Kidney (tissue), 22 donors: ENCODE data around the gene DUSP11. TPM values are rescaled to one million over a fixed set of nuclear protein-coding genes. Genes with fewer than 3 reads are reported as not detected.

Experiments used
- DNase-seq, 5 donors: peaks; one replicate each; pipeline ENCODE4 v3.0.0-alpha.2; 2013 to 2020
- FAIRE-seq: peaks from 2 replicates; lab custom pipeline; 2012; peaks lifted over from hg19 to GRCh38; lab: Jason Lieb, UNC
- H3K27ac ChIP-seq, 2 donors: one replicate each; pipeline ENCODE4 v1.7.0; 2013; ENCODE audit warnings: low read depth in 2 of 2, low read length in 2 of 2, inconsistent platforms in 1 of 2
- H3K27me3 ChIP-seq: one replicate; pipeline ENCODE4 v1.7.1; 2013; ENCODE audit warnings: low read length, inconsistent platforms; ENCODE audit not compliant: control insufficient read depth, insufficient read depth
- H3K36me3 ChIP-seq, 3 donors: one replicate each; pipeline versions ENCODE4 v1.7.0 to v1.7.1; 2013; ENCODE audit warnings: low read length in 3 of 3, control low read depth in 1 of 3, inconsistent platforms in 1 of 3; ENCODE audit not compliant: insufficient read depth in 3 of 3, control insufficient read depth in 2 of 3
- H3K4me1 ChIP-seq, 3 donors: one replicate each; pipeline versions ENCODE4 v1.7.0 to v1.7.1; 2013; ENCODE audit warnings: low read length in 3 of 3, inconsistent platforms in 1 of 3, low read depth in 1 of 3; ENCODE audit not compliant: control insufficient read depth in 2 of 3, insufficient read depth in 2 of 3
- H3K4me3 ChIP-seq, 3 donors: one replicate each; pipeline versions ENCODE4 v1.7.0 to v1.8.1; 2013; ENCODE audit warnings: low read length in 3 of 3, control low read depth in 1 of 3, inconsistent platforms in 1 of 3
- H3K9ac ChIP-seq, 3 donors: one replicate each; pipeline versions ENCODE4 v1.7.0 to v1.7.1; 2013; ENCODE audit warnings: low read length in 3 of 3, control low read depth in 1 of 3, inconsistent platforms in 1 of 3
- H3K9me3 ChIP-seq, 3 donors: one replicate each; pipeline versions ENCODE4 v1.7.0 to v1.7.1; 2013; ENCODE audit warnings: low read length in 3 of 3, control low read depth in 1 of 3, inconsistent platforms in 1 of 3; ENCODE audit not compliant: control insufficient read depth in 2 of 3, insufficient read depth in 1 of 3
- intact Hi-C: fragments of 100-400 bp; cut with DNase I; formaldehyde crosslinking; loops from one replicate; pipeline ENCODE4 v1.11.1; 2022
- long read RNA-seq, 10 donors: library from polyadenylated mRNA in 1 of 10; unstranded in 1 of 10; transcript quantifications; one replicate each; pipeline ENCODE4 v2.0.0 and lab custom pipeline, GENCODE V29; 2021 to 2026
- polyA plus RNA-seq: library from polyadenylated mRNA; stranded (reverse); fragments of 350-450 nt; fragmentation: Illumina TruSeq; extraction: RNeasy Lipid Tissue Mini Kit (QIAGEN cat#74804); gene quantifications from one replicate; pipeline ENCODE4 v1.2.3, GENCODE V29; 2014; ENCODE audit warnings: low read depth, low replicate concordance; ENCODE audit not compliant: insufficient read depth
- total RNA-seq: library from RNA; stranded (reverse); fragmentation: NEBNext Ultra II Directional; extraction: Animal tissue kit (Norgen Biotek cat#: 25700); gene quantifications from one replicate; pipeline ENCODE4 v1.2.1, GENCODE V29; 2021
- TF ChIP-seq, protein P1 (sequence below): IDR thresholded peaks from 3 replicates; pipeline ENCODE4 v1.5.1; 2012; ENCODE audit warnings: mild to moderate bottlenecking, moderate library complexity, borderline replicate concordance; ENCODE audit not compliant: insufficient read depth; ENCODE audit errors: extremely low read depth
- donor health status: control.
- donor health status: control.
- donor health status: control.
- donor health status: control.
- donor health status: control.
- donor health status: DM: yes; HTN: yes; CAD: no.
- donor health status: Normal renal cell carcinoma (clear cell type).

Gene DUSP11
- total RNA-seq (25.5 TPM), polyA plus RNA-seq (19.3 TPM)
- long read RNA-seq, donor 1, transcript DUSP11-201 (9 exons, 1,653 nt): major isoform, 10 of 10 reads
- long read RNA-seq, donor 1, partial matches to known transcripts: 0 of 10 reads
- long read RNA-seq, donor 1, other reads (novel, unspliced or antisense): 0 of 10 reads
- long read RNA-seq, donor 2, transcript DUSP11-201 (9 exons, 1,653 nt): major isoform, 14 of 14 reads
- long read RNA-seq, donor 2, partial matches to known transcripts: 0 of 14 reads
- long read RNA-seq, donor 2, other reads (novel, unspliced or antisense): 0 of 14 reads
- long read RNA-seq, donor 3, transcript DUSP11-201 (9 exons, 1,653 nt): major isoform, 14 of 14 reads
- long read RNA-seq, donor 3, partial matches to known transcripts: 0 of 14 reads
- long read RNA-seq, donor 3, other reads (novel, unspliced or antisense): 0 of 14 reads
- long read RNA-seq, donor 4, transcript DUSP11-201 (9 exons, 1,653 nt): major isoform, 16 of 16 reads
- long read RNA-seq, donor 4, partial matches to known transcripts: 0 of 16 reads
- long read RNA-seq, donor 4, other reads (novel, unspliced or antisense): 0 of 16 reads
- long read RNA-seq, donor 5: 0 reads
- long read RNA-seq, donor 6, transcript DUSP11-201 (9 exons, 1,653 nt): major isoform, 30 of 46 reads
- long read RNA-seq, donor 6, partial matches to known transcripts: 15 of 46 reads
- long read RNA-seq, donor 6, other reads (novel, unspliced or antisense): 0 of 46 reads
- long read RNA-seq, donor 7, transcript DUSP11-201 (9 exons, 1,653 nt): major isoform, 14 of 18 reads
- long read RNA-seq, donor 7, partial matches to known transcripts: 3 of 18 reads
- long read RNA-seq, donor 7, other reads (novel, unspliced or antisense): 1 of 18 reads
- long read RNA-seq, donor 8, transcript DUSP11-201 (9 exons, 1,653 nt): major isoform, 10 of 15 reads
- long read RNA-seq, donor 8, partial matches to known transcripts: 5 of 15 reads
- long read RNA-seq, donor 8, other reads (novel, unspliced or antisense): 0 of 15 reads
- long read RNA-seq, donor 9, partial matches to known transcripts: 0 of 4 reads
- long read RNA-seq, donor 9, other reads (novel, unspliced or antisense): 0 of 4 reads
- long read RNA-seq, donor 10, transcript DUSP11-201 (9 exons, 1,653 nt): major isoform, 8 of 8 reads
- long read RNA-seq, donor 10, partial matches to known transcripts: 0 of 8 reads
- long read RNA-seq, donor 10, other reads (novel, unspliced or antisense): 0 of 8 reads

DNA sequence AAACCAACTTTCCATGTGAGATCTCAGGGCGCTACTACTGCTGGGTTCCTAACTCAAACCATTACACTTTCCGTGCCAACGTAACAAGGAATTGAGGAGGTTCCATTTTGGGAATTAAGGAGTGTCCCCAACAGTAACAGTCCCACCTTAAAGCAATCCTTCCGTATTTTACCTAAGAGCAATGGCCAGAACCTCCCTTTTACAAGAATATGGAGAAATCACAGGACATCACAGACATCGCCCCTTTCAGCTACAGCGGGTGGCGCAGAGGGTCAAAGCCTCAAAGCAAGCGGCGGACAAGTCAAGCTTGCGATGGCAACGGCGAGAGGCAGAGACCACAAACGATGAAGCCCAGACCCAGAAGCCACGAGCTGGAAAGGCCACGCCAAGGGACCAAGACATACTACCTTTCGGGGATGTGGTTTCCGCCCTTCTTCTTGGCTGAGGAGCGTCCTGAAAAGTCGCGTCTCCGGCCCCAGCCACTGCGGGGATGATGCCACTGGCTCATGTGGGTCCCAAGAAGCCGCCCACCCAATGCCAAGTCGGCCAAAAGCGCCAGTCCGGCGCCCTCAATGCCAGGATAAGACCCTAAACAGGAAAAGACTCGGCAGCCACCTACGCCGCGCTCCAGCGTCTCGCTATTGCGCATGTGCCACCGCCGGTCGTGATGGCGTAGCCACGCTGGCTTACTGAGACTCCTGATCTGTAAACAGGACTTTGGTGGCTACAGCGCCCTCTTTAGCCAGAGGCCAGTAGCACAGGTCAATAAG is at the start of gene DUSP11:
Gene DUSP11, minus strand, starts transcription at position 637 of the 770 bp plus-strand sequence. Its CDS starts 129 bp downstream, at position 508.
- Histone ChIP-seq H3K36me3 (peaks cover 3 to 4% (median 4%) of the 10 kb centered on the region in 3 donors), H3K27ac (peak within 1 kb of the TSS; percentile 87), H3K9me3 (no peaks in the 10 kb centered on the region), H3K27me3 (no peaks in the 10 kb centered on the region), H3K9ac (peak within 1 kb of the TSS; percentile 90 to 99 (median 96)), H3K4me3 (peak within 1 kb of the TSS; percentile 91 to 100 (median 96)), H3K4me1 (peaks cover 4 to 7% (median 4%) of the 10 kb centered on the region in 3 donors)
- TF ChIP-seq, protein P1, sequence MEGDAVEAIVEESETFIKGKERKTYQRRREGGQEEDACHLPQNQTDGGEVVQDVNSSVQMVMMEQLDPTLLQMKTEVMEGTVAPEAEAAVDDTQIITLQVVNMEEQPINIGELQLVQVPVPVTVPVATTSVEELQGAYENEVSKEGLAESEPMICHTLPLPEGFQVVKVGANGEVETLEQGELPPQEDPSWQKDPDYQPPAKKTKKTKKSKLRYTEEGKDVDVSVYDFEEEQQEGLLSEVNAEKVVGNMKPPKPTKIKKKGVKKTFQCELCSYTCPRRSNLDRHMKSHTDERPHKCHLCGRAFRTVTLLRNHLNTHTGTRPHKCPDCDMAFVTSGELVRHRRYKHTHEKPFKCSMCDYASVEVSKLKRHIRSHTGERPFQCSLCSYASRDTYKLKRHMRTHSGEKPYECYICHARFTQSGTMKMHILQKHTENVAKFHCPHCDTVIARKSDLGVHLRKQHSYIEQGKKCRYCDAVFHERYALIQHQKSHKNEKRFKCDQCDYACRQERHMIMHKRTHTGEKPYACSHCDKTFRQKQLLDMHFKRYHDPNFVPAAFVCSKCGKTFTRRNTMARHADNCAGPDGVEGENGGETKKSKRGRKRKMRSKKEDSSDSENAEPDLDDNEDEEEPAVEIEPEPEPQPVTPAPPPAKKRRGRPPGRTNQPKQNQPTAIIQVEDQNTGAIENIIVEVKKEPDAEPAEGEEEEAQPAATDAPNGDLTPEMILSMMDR: peak; percentile 96
- FAIRE-seq: no peak
- peak; percentile 95 to 98 (median 96) for DNase-seq
- intact Hi-C loops: no loop called here

DNA sequence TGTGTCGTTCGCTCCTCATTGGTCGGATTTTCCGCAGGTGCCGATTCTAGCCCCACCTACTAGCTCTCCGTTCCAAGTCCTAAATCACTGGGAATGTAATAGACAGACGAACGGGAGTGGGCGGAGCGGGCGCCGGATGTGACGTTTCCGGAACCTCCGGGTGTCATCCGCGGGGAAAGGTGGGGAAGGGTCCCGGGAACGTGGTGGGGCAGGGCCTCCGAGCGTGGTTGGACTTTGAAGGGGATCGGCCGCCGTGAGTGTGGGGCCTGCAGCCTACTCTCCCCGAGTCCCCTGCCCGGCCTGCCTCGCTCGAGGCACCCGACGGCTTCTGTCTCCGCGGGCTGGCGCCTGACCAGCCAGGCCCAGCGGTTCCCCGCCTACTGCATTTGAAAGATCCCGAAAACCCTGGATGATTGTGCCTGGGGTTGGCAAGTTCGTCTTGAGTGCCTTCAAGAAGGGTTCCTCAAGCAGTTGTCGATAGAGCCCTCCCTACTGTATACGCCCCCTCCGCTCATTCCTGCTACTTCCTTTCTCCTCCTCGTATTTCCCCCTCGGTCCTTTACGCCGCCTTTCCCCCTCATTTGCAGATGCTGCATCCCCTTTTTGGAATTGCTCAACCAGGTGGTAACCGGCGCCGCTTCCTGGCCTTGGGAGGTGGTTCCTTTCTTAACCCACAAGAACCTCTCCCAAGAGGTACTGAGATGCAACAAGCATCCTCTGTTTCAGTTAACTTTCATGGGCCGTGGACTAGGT is 49.1 kb upstream of the DUSP11 start, which contains the start of gene STAMBP:
Gene STAMBP, plus strand, starts transcription at position 144 of the 753 bp plus-strand sequence. CDS start 1,896 bp downstream, outside the sequence.
- Histone ChIP-seq H3K36me3 (peaks cover 0 to 8% (median 0%) of the 10 kb centered on the region in 3 donors), H3K9me3 (no peaks in the 10 kb centered on the region), H3K9ac (peak within 1 kb of the TSS; percentile 77 to 79 (median 77)), H3K4me1 (peaks cover 0 to 6% (median 0%) of the 10 kb centered on the region in 3 donors), H3K4me3 (peak within 1 kb of the TSS; percentile 84 to 95 (median 84)), H3K27ac (peak within 1 kb of the TSS; percentile 87 to 94), H3K27me3 (no peaks in the 10 kb centered on the region)
- TF ChIP-seq, protein P1: no peak
- intact Hi-C loops: no loop called here
- FAIRE-seq (peak; percentile 94), DNase-seq (peak; percentile 97 to 99 (median 98))
